ENCODE results near the gene AGPAT3. TPM values are rescaled to one million over a fixed set of nuclear protein-coding genes. Genes with fewer than 3 reads are reported as not detected.

Gene AGPAT3
- total RNA-seq, 2 experiments from 2014 or later = 66.7 to 69.0 TPM

DNA sequence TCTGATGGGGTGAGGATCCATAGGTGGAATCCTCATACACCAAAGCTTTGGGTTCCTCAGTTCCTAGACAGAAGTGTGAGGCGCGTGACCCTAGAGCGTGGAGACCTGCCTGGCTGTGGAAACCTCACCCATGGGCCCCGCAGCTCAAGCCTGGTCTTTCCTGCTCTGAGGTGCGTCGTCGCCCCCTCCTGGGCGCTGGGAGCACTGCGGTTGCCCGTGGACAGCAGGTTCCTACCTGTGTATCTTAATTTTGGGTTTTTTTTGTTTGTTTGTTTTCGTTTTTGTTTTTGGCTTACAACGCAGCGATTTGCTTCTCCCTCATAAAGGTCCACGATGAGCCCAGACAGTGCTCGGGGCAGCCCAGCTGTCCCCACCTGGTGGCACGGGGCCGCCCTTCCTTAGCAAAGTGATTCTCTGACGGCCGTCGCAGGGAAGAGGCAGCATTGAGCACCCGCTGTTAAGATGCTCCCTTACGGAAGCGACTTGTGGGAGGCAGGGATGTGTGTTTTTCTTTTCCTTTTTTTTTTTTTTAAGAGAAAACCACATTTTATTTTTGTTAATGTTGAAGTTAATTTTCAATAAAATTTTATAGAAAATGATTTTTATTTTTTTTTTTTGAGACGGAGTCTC lies 110.6 kb downstream of the AGPAT3 start:
- POLR2A ChIA-PET = interaction anchor here (0.7 kb wide), 1 partner anchor 289 kb away, joined by 3 read pairs; no protein-coding TSS in a partner anchor
- CTCF ChIA-PET = interaction anchor here (0.5 to 1.8 kb wide), 21 partner anchors 9 to 250 kb away, joined by 3 to 17 read pairs (median 3); partner anchors contain the start of gene RRP1

DNA sequence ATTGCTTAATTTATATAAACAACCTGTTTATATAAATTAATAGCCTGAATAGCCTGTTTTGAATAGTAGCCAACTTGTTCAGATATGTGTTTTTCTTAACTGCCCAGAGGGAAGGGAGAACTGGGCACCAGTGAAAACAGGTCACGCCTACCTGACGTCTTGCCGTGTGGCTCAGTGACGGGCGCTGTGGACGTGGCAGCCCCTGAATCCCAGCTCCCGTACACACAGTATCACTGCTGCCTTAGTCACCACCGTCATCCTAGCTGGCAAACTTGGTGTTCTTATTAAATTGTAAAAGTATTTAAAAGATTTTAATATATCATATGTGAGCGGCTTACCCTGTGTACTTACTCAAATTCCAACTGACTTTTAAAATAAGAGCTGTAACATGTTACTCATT lies 111.6 kb downstream of the AGPAT3 start:
- ChIA-PET POLR2A (interaction anchor here (0.7 kb wide), 1 partner anchor 1583 kb away, joined by 4 read pairs; no protein-coding TSS in a partner anchor), CTCF (interaction anchor here (0.5 to 1.8 kb wide), 4 partner anchors 38 to 200 kb away, joined by 3 to 6 read pairs (median 4); partner anchors contain the start of gene RRP1)

DNA sequence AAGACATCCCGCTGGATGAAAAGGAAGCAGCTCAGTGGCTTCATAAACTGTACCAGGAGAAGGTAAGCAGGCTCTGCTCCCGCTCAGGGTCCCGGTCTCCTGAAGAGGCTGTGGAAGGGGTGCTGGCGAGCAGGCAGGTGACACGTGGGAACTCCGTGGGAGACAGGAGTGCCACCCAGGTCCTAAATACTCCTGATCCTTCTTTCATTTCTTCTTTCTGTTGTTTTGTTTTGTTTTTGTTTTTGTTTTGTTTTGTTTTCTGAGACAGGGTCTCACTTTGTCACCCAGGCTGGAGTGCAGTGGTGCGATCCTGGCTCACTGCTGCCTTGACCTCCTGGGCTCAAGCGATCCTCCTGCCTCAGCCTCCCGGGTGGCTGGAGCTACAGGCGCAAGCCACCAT lies 113.0 kb downstream of the AGPAT3 start:
- ChIA-PET CTCF (interaction anchor here (1.3 kb wide), 1 partner anchor 40 kb away, joined by 3 read pairs; no protein-coding TSS in a partner anchor), POLR2A (no interaction called here)

DNA sequence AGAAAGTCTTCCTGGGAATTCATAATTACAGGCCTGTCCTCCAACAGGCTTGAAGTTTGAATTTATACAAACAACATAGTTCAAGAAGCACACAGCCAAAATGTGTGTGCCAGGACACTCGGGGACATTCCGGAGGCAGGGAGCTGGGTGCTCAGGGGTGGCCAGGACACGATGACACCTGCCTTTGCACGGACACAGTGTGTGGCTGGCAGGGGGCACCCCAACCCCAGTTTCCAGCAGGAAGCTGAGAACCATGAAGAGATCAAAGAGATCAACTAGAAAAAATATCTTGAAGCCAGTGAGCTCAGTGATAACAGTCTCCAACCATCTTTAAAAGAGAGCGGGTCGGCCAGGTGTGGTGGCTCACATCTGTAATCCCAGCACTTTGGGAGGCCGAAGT lies 114.6 kb downstream of the AGPAT3 start:
- CTCF ChIA-PET = no interaction called here
- POLR2A ChIA-PET = no interaction called here

DNA sequence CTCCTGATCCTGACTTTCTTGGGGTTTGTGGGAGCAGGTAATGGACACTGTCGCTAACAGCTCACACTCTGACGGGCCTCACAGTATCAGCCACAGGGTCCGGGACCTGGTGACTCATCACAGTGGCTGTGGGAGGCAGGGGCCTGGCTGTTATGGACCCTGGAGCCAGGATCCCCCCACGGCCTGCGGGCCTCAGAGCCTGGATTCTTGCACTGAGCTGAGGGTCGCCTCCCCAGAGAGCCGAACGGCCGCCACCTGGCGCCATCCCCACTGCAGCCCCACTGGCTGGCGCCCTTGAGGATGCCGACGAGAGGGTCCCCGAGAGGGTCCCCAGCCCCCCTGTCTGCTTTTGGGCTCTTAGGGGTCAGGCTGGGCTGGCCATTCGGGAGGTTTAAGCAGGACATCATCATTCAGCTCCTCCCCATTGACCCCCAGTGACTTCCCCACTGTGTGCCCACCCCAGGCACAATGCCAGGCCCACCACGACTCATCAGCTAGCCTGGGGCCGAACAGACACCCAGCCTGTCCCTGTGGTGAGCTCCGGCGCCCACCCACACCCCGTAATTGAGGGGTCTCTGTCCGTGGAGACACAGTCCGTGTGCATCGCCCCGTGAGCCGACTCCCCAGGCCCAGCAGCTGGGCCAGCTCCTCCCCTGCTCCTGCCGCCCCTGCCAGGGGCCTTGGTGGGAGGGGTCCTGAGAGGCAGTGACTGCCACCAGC lies 116.3 kb downstream of the AGPAT3 start:
- ChIA-PET POLR2A (no interaction called here), CTCF (no interaction called here)

DNA sequence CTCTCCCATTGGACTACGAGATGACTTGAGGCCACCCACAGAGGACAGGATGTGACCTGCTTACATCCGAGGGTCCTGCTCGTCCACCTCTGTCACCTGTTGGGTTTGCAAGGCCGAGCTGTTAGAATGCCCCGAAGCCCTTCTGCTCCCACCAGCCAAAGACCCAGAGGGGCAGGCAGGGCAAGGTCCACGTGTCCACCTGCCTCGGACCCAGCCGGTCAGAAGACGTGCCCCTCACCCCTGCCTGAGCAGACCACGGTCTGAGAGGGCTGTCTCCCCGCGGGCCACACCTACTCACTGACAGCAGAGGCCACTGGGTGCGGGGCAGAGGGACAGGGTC lies 116.8 kb downstream of the AGPAT3 start:
- CTCF ChIA-PET = no interaction called here
- POLR2A ChIA-PET = no interaction called here

DNA sequence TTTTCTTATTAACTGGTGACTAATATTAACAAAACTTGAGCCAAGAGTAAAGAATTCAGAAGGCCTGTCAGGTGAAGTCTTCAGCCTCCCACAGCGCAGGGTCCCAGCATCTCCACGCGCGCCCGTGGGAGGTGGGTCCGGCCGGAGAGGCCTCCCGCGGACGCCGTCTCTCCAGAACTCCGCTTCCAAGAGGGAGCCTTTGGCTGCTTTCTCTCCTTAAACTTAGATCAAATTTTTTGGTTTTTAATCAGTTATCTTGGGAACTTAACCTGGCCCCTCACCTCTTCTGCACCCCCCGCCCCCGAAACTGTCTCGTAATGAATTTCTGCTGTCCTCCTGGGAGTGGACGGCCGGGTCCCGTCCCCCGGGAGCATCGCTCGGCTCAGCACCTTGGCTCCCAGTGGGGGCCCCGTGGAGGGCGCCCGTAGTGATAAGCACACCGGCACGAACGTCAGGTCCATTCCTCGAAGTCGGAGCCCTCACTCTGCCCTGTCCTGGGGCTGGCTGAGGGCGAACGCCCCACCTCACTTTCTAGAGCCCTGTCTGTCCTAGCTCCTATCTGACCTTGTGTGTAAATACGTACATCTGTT lies 117.6 kb downstream of the AGPAT3 start:
- ChIA-PET CTCF (no interaction called here), POLR2A (no interaction called here)

DNA sequence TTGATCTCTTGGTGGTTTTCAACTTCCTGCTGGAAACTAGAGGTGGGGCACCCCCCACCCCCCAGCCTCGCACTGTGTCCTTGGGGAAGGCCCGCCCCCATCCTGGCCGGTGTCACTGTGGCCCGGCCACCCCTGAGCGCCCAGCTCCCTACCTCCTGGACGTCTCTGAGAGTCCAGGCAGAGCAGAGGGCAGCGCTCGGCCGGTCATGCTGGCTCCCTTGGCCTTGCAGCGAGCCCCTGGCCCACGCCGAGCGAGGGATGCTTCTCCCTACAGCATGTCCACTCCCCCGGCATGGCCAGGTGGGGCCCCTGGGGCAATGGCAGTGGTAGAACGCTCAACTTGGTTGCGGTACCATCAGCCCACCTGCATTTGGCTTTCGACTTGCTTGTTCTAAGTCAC lies 118.4 kb downstream of the AGPAT3 start:
- POLR2A ChIA-PET = no interaction called here
- CTCF ChIA-PET = no interaction called here

DNA sequence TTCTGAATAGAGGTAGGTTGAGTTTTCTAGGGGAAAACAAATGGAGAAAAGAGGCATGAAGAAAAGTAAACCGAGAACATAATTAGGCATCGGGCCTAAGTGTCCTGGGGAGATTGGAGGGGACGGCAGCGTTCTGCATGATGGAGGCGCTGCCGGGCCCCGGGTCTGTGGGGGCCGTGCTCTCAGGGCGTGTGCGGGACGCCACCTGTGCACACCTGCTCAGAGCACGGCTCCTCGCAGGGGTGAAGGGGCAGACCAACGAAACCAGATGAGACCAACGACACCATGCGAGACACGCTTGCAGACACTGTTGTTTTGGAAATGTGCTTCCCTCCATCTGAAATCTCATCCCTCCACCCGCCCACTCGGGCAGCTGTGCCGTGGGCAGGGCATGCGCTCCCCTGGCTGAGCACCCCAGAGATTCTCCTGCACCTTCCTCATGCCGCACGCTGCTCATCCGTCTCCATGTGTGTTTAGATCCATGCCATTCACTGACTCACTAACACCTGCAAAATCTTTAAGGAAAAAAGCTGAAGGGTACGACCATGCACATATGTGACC lies 118.9 kb downstream of the AGPAT3 start:
- POLR2A ChIA-PET = interaction anchor here (0.5 kb wide), 1 partner anchor 31 kb away, joined by 4 read pairs; no protein-coding TSS in a partner anchor
- CTCF ChIA-PET = interaction anchor here (0.8 to 1.0 kb wide), 2 partner anchors 9 to 174 kb away, joined by 3 read pairs; no protein-coding TSS in a partner anchor

DNA sequence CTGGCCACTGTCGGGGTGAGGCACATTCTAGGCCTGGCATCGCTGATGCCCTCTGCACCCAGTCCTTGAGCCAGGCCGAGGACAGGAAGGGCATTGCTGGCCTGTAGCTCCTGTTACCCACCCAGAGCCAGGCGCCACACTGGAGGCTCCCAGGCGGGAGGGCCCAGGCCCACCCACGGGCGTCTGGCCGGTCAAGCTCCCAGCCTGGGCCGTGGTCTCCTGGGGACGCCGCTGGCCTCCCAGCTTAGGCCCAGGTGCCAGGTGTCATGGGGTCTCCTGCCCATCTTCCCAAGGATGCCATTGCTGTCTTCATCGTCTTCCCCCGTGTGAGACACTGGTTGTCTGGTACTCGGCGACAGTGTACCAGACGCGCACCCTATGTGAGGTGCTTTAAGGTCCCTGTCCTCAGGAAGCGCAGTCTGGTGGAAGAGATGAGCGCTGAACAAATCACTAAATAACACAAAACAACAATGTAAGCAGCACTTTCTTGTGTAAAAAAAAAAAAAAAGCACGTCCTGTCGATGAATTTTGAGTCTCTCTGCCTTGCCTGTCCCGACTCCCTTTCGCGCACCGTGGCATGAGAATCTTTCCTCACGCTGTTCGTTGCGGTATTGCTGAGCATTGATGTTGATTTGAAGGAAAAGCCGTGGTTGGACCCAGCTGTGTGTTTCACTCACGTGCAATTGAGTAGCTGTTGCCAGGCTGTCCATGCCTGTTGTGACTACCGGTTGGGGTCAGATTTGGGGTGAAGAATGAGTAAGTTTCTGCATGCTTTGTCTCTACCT lies 120.1 kb downstream of the AGPAT3 start:
- ChIA-PET POLR2A (interaction anchor here (0.6 kb wide), 1 partner anchor 555 kb away, joined by 6 read pairs; no protein-coding TSS in a partner anchor), CTCF (interaction anchor here (1.0 to 2.3 kb wide), 2 partner anchors 10 to 175 kb away, joined by 3 to 7 read pairs; no protein-coding TSS in a partner anchor)

DNA sequence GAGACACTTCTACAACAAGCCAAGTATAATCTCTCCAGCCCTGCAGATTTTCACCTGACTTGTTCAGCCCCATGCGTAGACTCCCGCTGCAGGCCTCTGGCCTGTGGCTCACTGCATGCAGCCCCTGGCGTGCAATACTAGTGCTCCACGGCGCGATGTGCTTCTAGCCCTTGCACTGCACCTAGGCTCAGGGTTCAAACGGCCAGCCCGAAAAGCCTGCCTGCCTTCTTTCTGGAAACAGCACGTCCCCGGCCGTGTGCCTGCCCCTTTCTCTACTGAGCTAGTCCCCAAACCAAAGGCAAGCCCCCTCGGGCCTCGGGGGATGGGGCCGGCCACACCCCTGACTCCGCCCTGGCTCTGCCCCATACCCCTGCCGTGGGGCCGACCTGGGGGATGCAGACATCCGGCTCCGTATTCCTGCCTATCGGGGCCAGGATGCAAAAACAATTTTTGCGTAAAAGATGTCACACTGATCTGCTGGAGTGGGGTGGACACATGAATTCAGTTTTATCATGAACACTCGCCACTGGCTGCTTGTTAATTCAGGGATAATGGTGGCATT lies 120.7 kb downstream of the AGPAT3 start:
- ChIA-PET CTCF (interaction anchor here (2.3 kb wide), 1 partner anchor 10 kb away, joined by 7 read pairs; no protein-coding TSS in a partner anchor), POLR2A (no interaction called here)

DNA sequence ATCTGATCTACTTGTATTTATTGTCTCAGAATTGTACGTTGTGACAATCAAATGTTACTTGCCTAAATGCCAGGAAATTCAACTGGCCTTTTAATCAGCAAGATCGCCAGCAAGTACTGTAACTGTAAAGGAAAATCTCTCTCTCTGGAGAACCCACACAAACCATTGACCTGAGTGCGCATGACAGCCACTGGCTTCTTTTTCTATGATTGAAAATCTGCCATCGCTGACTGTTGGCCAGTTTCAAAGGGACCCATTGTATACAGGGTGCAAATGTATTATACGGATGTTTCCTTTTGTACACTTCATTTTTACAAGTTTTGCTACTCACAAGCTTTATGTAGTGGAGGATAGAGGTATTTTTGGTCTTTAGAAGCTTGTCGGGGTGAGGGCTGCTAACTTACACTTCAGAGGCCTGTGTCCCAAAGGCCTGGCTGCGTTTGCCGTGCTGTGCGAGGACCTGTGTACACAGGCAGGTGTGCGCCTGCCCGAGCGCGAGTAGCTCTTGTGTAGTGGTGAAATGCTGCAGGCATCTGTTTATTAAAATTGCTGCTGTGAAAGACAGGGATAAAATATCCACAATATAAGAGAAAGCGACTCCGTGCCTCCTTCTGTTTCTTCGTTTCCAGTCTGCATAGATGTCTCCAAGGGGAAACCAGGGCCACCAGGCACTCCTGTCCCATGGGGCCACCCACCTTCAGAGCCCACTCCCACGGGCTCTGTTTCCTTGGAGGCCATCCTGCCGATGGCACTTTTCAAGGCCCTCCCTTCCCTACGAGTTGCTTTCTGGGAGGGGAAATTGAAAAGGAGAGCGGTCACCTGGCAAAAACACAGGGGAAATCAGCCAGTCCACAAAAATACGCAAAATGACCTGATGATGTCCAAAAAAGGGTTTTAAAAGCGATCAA lies 121.8 kb downstream of the AGPAT3 start:
- CTCF ChIA-PET = interaction anchor here (0.6 to 2.3 kb wide), 3 partner anchors 11 to 262 kb away, joined by 3 to 7 read pairs (median 4); no protein-coding TSS in a partner anchor
- POLR2A ChIA-PET = no interaction called here

DNA sequence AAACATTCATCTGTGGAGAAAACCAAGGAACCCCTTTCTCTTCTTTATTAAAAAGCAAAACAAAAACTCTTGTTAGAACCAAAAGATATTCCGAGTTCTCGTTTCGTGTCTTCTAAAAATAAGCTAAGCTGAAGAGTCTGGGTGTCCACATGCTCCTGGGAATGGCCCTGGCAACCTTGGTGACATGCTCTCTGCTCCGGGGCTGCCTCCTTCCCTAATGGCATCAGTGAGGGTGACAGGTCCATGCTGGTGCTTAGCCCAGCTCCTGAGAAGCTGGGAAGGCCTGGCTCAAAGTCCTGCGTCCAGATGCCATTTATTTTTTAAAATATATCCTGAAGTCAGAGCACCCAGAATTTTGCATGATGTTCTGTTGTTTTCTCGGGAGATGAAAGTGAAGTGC lies 122.5 kb downstream of the AGPAT3 start:
- POLR2A ChIA-PET = interaction anchor here (0.6 kb wide), 1 partner anchor 182 kb away, joined by 9 read pairs; no protein-coding TSS in a partner anchor
- CTCF ChIA-PET = no interaction called here

DNA sequence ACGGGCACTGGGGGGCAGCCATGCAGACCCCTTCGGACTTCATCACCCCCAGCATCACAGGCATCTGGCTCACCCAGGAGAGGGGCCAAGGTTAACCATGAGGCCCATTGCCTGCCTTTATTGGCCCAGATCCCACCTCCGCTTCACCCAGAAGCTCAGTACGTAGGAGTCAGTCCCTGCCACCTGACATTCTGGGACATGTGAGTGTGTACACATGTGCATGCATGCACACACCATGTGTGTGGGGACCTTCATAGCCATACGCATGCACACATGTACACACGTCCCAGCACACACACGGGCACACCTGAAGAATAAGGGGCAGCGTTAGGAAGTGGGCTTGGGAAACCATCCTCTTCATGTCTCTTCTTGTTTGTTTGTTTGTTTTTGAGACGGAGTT lies 123.0 kb downstream of the AGPAT3 start:
- POLR2A ChIA-PET = interaction anchor here (0.6 kb wide), 1 partner anchor 183 kb away, joined by 9 read pairs; no protein-coding TSS in a partner anchor
- CTCF ChIA-PET = no interaction called here

DNA sequence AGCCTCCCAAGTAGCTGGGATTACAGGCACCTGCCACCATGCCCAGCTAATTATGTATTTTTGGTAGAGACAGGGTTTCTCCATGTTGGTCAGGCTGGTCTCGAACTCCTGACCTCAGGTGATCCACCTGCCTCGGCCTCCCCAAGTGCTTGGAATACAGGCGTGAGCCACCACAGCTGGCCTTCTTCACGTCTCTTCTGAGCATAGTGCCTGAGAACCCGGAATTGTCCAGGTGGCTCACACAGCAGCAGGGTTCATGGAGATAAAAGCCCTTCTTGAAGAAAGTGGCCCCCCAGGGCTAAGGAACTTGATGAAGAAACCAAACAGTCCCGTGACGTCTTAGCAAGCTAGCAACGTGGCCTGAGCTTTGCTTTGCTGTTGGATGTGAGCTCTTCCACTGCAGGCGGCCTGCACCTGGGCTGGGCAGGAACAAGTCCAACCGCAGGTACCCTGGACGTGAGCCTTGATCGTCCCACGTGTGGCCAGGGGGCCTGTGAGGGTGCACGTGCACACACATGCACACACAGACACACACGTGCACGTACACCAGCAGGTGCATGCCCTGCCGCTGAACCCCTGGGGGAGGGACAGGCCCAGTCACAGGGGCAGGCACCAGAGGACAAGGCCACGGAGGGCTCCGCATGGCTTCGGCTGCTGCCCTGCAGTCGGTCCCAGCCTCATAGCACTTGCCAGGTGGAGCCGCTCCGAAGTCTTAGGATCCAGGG lies 123.6 kb downstream of the AGPAT3 start:
- CTCF ChIA-PET = no interaction called here
- POLR2A ChIA-PET = no interaction called here

DNA sequence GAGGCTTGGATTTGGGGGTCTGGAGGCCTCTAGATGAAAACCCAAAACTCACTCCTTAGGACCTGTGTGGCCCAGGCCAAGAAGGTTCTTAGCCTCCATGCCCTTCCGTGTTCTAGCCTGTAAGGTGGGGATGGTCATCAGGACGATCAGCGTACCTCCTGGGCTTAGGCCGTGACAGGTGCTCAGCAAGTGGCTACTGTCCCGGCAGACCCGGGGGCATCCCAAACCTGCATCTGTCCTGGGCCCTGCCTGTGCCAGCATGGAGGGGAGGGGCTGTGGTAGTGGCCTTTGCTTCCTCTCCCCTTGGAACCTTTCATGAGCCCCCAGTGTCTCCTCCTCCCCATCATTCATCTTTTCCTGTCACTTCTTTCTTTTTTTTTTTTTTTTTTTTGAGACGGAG lies 124.4 kb downstream of the AGPAT3 start:
- POLR2A ChIA-PET = no interaction called here
- CTCF ChIA-PET = interaction anchor here (0.6 to 0.7 kb wide), 2 partner anchors 224 to 276 kb away, joined by 3 to 4 read pairs; no protein-coding TSS in a partner anchor

DNA sequence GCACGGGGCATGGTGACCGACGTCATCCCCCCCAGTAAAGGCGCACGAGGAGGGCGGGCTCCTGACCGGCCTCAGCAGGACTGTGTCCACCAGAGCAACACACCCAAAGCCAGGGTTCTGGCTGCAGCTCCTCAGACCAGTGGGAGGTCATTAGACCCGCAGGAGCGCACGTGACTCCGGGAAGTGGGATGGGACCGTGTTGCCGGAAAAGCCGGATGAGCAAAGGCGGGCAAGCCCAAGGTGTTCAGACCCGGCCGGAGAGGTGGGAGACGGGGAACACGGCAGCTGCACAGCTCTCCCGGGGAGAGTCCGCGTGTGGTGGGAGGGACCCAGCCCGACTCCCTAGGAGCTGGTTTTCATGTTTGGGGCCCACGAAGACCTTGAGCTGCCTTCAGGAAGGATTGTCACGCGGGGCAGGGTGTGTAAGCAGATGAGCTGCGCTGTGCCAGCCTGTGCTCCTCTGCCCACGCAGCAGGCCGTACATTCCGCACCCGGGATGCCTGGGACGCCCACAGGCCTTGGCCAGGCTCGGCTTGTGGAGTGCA lies 126.5 kb downstream of the AGPAT3 start:
- ChIA-PET CTCF (no interaction called here), POLR2A (no interaction called here)

All from activated CD8-positive, alpha-beta memory T cell treated with anti-CD3 and anti-CD28 coated beads for 36 hours (primary cell).